DMS153 treated with DMSO at 0.1 percent for 48 hours (cell line): ENCODE measurements around the gene KRT3.
"Not testable (repeated sequence)": the region's sequence is repeated elsewhere in the genome, so short reads cannot be mapped to it uniquely, and the experiment has no call there.

Source experiments
- DNase-seq: peaks from one replicate; lab custom pipeline; 2025; ENCODE audit not compliant: unreplicated experiment; lab: John Stamatoyannopoulos, UW

The KRT3 gene

GRCh38 chr12:52763036-52763659 lies 32.8 kb downstream of the KRT3 start:
- no peak for DNase-seq

- no peak for DNase-seq
These were observed 34.1 kb downstream of the KRT3 start for GRCh38 chr12:52761802-52762201.

- not testable (repeated sequence) for DNase-seq
These were observed 34.7 kb downstream of the KRT3 start for GRCh38 chr12:52761218-52761617.

GRCh38 chr12:52760623-52761022 lies 35.3 kb downstream of the KRT3 start:
- DNase-seq: no peak

- DNase-seq: no peak
These were observed 36.2 kb downstream of the KRT3 start for GRCh38 chr12:52759695-52760094.

GRCh38 chr12:52759218-52759617 lies 36.7 kb downstream of the KRT3 start:
- DNase-seq: no peak

- no peak for DNase-seq
These were observed 38.3 kb downstream of the KRT3 start for GRCh38 chr12:52757449-52758176.

GRCh38 chr12:52756281-52756960 lies 39.5 kb downstream of the KRT3 start:
- DNase-seq: no peak

- DNase-seq: no peak
These were observed 40.4 kb downstream of the KRT3 start for GRCh38 chr12:52755533-52755932.

- no peak for DNase-seq
These were observed 41.8 kb downstream of the KRT3 start for GRCh38 chr12:52754135-52754534.

GRCh38 chr12:52753283-52753682 lies 42.6 kb downstream of the KRT3 start:
- no peak for DNase-seq

GRCh38 chr12:52752516-52752915 lies 43.4 kb downstream of the KRT3 start:
- no peak for DNase-seq

- no peak for DNase-seq
These were observed 44.1 kb downstream of the KRT3 start for GRCh38 chr12:52751795-52752194.

GRCh38 chr12:52750532-52750931 lies 45.4 kb downstream of the KRT3 start:
- DNase-seq: not testable (repeated sequence)

- DNase-seq: no peak
These were observed 46.1 kb downstream of the KRT3 start for GRCh38 chr12:52749827-52750226.

GRCh38 chr12:52748578-52748977 lies 47.3 kb downstream of the KRT3 start:
- DNase-seq: no peak

- DNase-seq: no peak
These were observed 50.4 kb downstream of the KRT3 start for GRCh38 chr12:52745554-52745953.

GRCh38 chr12:52744493-52745156 lies 51.3 kb downstream of the KRT3 start:
- no peak for DNase-seq

- no peak for DNase-seq
These were observed 53.0 kb downstream of the KRT3 start for GRCh38 chr12:52742822-52743457.

GRCh38 chr12:52742196-52742580 lies 53.7 kb downstream of the KRT3 start:
- DNase-seq: no peak
